ENCODE results near the gene TBX21.

TBX21 gene

GRCh38 chr17:47792979-47793378 lies 59.9 kb downstream of the TBX21 start (continued):
- TF ChIP-seq OSR1 (CRISPR knock-in tag; IDR thresholded peaks at IDR 0.05): no peak
- no peak for TF ChIP-seq ESRRG (CRISPR knock-in tag; IDR thresholded peaks at IDR 0.05)
- no peak for TF ChIP-seq POU6F1 (CRISPR knock-in tag; IDR thresholded peaks at IDR 0.05; ENCODE audit: borderline replicate concordance, low read depth)
- no peak for TF ChIP-seq ZFP3 (CRISPR knock-in tag; IDR thresholded peaks at IDR 0.05)

All from SK-N-SH treated with all-trans-retinoic acid at 6 μM for 48 hours (cell line).